AG09309 (cell line): ENCODE measurements around the gene PLEKHJ1.

ENCODE experiments used
- DNase-seq: peaks from one replicate; pipeline ENCODE4 v3.0.0-alpha.2; 2010; ENCODE audit warnings: low read depth
- H3K4me3 ChIP-seq: 2 replicates; pipeline ENCODE4 v1.5.1; 2011; ENCODE audit warnings: mild to moderate bottlenecking, low read depth, low read length, moderate library complexity; ENCODE audit not compliant: control insufficient read depth
- TF ChIP-seq, protein P1 (sequence below): IDR thresholded peaks from 2 replicates; pipeline ENCODE4 v1.5.1; 2011; ENCODE audit warnings: mild to moderate bottlenecking, low read depth, low read length, inconsistent platforms; ENCODE audit not compliant: insufficient read depth, control insufficient read depth; ENCODE audit errors: missing control alignments

Gene PLEKHJ1

DNA sequence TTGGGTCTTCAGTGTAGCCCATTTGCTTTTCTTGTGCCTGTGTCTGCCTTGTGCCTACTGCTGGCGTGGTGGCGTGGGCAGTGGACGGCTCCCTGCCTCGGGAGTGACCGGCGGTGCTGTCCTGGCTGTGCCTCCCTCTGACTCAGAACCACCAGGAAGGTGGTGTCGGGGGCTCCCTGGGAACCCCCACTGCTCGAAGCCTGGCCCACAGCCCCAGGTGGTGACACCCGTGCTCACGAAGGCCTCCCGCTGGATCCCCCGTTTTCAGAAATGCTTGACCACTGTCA, 7.9 kb upstream of the PLEKHJ1 start:
- no peak for DNase-seq
- TF ChIP-seq, protein P1, sequence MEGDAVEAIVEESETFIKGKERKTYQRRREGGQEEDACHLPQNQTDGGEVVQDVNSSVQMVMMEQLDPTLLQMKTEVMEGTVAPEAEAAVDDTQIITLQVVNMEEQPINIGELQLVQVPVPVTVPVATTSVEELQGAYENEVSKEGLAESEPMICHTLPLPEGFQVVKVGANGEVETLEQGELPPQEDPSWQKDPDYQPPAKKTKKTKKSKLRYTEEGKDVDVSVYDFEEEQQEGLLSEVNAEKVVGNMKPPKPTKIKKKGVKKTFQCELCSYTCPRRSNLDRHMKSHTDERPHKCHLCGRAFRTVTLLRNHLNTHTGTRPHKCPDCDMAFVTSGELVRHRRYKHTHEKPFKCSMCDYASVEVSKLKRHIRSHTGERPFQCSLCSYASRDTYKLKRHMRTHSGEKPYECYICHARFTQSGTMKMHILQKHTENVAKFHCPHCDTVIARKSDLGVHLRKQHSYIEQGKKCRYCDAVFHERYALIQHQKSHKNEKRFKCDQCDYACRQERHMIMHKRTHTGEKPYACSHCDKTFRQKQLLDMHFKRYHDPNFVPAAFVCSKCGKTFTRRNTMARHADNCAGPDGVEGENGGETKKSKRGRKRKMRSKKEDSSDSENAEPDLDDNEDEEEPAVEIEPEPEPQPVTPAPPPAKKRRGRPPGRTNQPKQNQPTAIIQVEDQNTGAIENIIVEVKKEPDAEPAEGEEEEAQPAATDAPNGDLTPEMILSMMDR = no peak
- H3K4me3 ChIP-seq = no peak overlapping the region

DNA sequence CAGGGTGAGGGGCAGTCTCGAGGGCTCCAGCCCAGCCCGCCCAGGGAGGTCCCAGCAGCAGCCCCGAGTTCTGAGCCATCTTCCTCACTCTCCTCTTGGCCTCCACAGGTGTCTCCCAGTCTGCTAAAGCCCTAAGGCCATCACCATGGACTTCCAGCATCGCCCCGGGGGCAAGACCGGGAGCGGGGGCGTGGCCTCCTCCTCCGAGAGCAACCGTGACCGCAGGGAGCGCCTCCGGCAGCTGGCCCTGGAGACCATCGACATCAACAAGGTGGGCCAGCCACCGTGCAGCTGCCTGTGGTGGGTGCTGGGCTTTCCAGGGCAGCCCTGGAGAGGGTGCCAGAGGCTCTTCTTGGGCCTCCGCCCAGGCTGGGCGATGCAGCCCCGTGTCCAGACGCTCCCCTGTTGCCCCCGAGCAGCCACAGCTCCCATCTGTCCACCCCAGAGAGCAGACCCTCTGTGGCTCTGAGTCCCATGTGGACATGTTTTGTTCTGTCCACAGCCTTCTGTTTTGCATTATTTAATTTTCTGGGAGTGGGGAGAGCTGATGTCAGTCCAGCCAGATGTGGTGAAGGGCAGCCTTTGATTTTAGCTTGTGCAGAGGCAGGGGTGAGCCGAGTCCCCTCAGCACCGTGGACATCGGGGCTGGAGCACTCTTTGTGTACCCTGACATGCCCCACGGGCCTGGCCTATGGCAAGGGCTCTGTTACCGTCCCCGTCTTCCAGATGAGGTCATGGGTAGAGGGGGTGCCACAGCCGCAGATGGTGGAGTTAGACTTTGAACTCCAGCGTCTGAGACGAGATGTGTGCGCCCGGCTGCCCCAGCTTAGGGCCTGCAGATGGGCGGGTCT, 7.4 kb upstream of the PLEKHJ1 start:
- TF ChIP-seq, protein P1 = no peak
- DNase-seq = no peak
- no peak overlapping the region for H3K4me3 ChIP-seq

DNA sequence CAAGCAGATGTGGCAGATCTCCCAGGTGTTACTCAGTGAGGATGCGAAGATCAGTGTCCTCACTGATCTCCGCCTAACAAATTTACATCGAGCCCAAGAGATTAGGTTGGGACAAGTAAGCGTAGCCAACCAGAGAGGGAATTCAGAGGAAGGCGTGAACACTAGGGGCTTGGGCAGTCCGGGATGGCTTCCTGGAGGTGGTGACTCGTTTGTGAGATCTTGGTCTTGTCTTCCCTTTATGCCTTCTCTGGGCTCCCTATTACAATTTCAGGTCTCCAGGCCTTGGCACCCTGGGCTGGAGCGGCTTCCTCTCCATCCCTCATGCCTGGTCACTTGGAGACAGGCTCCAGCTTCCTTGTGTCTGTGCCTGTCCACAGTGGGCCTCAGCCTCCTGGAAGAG, 6.7 kb upstream of the PLEKHJ1 start:
- H3K4me3 ChIP-seq = no peak overlapping the region
- DNase-seq = no peak
- TF ChIP-seq, protein P1 = no peak

DNA sequence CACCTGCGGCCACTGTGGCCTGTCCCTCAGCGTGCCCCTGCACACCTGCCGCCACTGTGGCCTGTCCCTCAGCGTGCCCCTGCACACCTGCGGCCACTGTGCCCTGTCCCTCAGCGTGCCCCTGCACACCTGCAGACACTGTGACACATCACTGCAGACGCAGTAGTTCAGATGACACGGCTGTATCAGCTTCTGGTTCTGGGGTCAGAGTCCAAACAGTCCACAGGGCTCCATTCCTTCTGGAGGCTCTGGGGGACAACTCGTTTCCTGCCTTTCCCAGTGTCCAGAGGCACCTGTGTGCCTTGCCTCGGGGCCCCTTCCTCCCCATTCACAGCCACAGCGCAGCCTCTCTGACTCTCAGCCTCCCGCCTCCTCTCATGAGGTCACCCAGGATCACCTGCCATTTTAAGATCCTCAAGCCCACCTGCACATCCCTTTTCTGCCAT, 6.0 kb upstream of the PLEKHJ1 start:
- TF ChIP-seq, protein P1 = no peak
- H3K4me3 ChIP-seq = no peak overlapping the region
- DNase-seq = no peak

DNA sequence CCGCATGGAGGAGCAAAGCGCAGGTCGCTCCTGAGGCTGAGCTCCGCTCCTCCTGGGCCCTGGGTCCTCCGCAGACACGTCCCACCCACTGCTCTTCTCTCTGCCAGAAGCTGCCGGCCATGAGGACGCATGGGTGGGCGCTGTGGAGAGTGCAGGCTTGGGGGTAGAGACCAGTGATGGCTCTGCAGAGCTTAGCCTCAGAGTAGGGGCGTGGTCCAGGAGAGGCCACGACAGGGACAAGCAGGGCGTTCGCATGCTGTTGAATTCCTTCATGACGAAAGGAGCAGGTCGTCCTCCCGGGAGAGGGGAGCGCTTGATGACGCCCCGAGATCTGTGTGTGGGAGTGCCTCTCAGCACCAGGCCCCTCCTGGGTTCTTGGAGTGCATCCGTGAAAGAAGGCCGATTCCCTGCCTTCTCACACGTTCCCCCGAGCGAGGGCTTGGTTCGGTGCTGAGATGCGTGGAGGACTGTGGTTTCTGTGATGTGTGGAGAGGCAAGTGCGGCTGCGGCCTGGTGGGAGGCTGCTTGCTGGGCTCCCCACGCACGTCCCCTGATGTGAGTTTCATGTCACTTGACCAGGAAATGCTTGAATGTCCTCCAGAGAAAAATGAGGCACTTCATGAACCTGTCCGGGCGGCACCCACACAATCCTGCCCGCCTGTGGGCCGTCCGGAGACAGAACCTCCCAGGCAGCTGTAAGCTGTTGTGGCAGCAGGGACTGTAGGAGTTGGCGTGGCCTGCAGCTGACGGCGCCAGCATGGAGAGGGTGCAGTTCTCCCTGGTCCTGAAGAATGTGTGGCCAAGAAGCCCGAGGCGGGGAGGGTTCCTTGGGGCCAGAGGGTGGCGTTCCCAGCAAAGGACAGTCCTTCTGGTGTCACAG, 5.0 kb upstream of the PLEKHJ1 start:
- TF ChIP-seq, protein P1 = no peak
- DNase-seq = no peak
- H3K4me3 ChIP-seq = no peak overlapping the region

DNA sequence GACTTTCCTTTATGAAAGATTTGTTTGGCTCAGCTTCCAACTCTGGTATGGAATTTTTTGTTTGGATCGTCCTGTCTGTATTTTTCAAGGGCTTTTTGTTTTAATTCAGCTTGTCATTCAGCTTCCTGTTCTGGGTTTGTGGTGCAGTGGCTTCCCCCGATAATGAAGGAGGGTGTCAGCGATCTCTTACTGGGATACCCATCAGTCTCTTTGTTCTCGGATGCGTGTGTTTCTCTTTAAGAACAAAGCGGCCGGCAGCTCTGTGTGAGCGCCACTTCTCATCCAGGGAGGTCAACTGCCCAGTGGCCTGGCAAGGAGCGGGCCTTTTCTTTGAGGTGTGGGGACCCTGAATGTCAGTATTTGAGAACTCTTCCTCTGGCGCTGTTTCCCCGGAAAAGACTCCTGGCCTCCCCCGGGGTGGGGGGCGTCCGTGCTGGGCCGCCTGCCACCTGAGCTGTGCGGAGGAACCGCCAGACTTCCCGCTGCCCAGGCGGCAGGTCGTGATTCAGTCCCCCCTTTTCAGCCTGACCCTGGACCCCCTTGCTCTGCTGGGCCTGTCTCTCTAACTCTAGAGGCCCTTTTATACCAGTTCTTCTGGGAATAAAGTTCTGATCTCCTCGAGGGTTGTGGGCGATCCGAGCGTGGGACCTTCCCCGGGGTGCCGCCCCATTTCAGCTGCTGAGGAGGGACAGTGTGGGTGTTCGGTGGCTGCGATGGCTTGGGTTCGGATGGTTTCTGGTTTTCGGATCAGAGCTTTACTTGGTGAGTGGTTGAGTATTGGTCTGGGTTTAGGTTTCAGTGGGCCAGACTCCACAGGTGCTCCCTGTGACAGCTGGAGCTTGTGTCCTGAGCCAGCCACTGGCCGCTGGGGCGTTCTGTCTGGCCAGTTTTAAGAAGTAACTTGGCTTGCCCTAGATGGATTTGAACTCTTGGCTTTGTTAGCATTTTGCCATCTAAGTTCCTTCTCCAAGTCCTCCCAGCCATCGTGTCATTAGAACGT, 3.9 kb upstream of the PLEKHJ1 start:
- no peak for DNase-seq
- peak overlapping the region; percentile 46 for H3K4me3 ChIP-seq

More for the DNA sequence above, 3.9 kb upstream of the PLEKHJ1 start:
- TF ChIP-seq, protein P1 = no peak
